Occipital lobe (tissue), 2 donors: ENCODE results near the gene MAP6. TPM values are rescaled to one million over a fixed set of nuclear protein-coding genes. Genes with fewer than 3 reads are reported as not detected.
A peak's percentile ranks its signal among the peaks of the same experiment; 100 is the strongest.
"Not testable (repeated sequence)": the region's sequence is repeated elsewhere in the genome, so short reads cannot be mapped to it uniquely, and the experiment has no call there.

ENCODE experiments used
- DNase-seq: peaks from one replicate; lab custom pipeline; 2025; lab: John Stamatoyannopoulos, UW
- total RNA-seq: library from RNA; depleted of rRNA; stranded (reverse); fragments of >200 nt; gene quantifications from one replicate; pipeline ENCODE4 v1.2.3, GENCODE V29; 2014

The MAP6 gene
- total RNA-seq, 1 donor from 2014 or later = 83.6 TPM

GRCh38 chr11:75593286-75593915 is 75.4 kb downstream of the MAP6 start:
- DNase-seq = no peak

GRCh38 chr11:75592715-75593114 is 76.1 kb downstream of the MAP6 start:
- DNase-seq = no peak

- no peak for DNase-seq
Measured at GRCh38 chr11:75591966-75592365, 76.9 kb downstream of the MAP6 start.

GRCh38 chr11:75591371-75591770 is 77.5 kb downstream of the MAP6 start:
- DNase-seq = no peak

- DNase-seq = no peak
Measured at GRCh38 chr11:75589933-75590332, 78.9 kb downstream of the MAP6 start.

- DNase-seq = no peak
Measured at GRCh38 chr11:75589051-75589450, 79.8 kb downstream of the MAP6 start.

GRCh38 chr11:75588051-75588481 is 80.8 kb downstream of the MAP6 start:
- no peak for DNase-seq

- DNase-seq = no peak
Measured at GRCh38 chr11:75586395-75586794, 82.4 kb downstream of the MAP6 start.

GRCh38 chr11:75585293-75585670 is 83.6 kb downstream of the MAP6 start:
- DNase-seq = no peak

GRCh38 chr11:75584659-75585292 is 84.1 kb downstream of the MAP6 start:
- DNase-seq = not testable (repeated sequence)

GRCh38 chr11:75583718-75584658 is 84.8 kb downstream of the MAP6 start:
- DNase-seq = peak; percentile 43

- DNase-seq = no peak
Measured at GRCh38 chr11:75582895-75583717, 85.7 kb downstream of the MAP6 start.

- no peak for DNase-seq
Measured at GRCh38 chr11:75582506-75582894, 86.3 kb downstream of the MAP6 start.

- DNase-seq = no peak
Measured at GRCh38 chr11:75579841-75580240, 89.0 kb downstream of the MAP6 start.

- DNase-seq = no peak
Measured at GRCh38 chr11:75578977-75579376, 89.9 kb downstream of the MAP6 start.

- DNase-seq = no peak
Measured at GRCh38 chr11:75577207-75577606, 91.6 kb downstream of the MAP6 start.

GRCh38 chr11:75576499-75576918 is 92.3 kb downstream of the MAP6 start:
- no peak for DNase-seq

GRCh38 chr11:75576017-75576416 is 92.8 kb downstream of the MAP6 start:
- no peak for DNase-seq

- DNase-seq = no peak
Measured at GRCh38 chr11:75574698-75575602, 93.9 kb downstream of the MAP6 start.

- no peak for DNase-seq
Measured at GRCh38 chr11:75572744-75573143, 96.1 kb downstream of the MAP6 start.
